ENCODE data around the gene ICAM5. TPM values are rescaled to one million over a fixed set of nuclear protein-coding genes. Genes with fewer than 3 reads are reported as not detected.

Gene ICAM5
- total RNA-seq, 1 experiment from 2014 or later: 53.9 TPM

- Histone ChIP-seq H2AFZ (ENCODE audit: low read depth, low read length, poor library complexity, severe bottlenecking) (no peak overlapping the region), H3K27me3 (ENCODE audit: insufficient read depth, low read length) (no peaks in the 10 kb centered on the region), H3K79me2 (ENCODE audit: insufficient read depth, low read length) (0 out of 2 replicates have a peak, but pooled peaks cover 4% of the 10 kb centered on the region), H3K27ac (ENCODE audit: low read depth, low read length) (no peak overlapping the region), H3K9ac (ENCODE audit: low read length) (no peak overlapping the region), H3K4me3 (replicated peaks in 1 of 2; ENCODE audit: low read depth in 1 of 2, low read length in 2 of 2) (no peak overlapping the region), H3K4me2 (ENCODE audit: low read length) (no peak overlapping the region), H3K9me3 (ENCODE audit: control insufficient read depth in 1 of 2, insufficient read depth in 1 of 2, low read depth in 1 of 2, low read length in 2 of 2) (no peaks in the 10 kb centered on the region), H3K4me1 (ENCODE audit: control insufficient read depth in 1 of 2, insufficient read depth in 2 of 2, low read length in 2 of 2) (peaks cover 4 to 21% of the 10 kb centered on the region in 2 experiments; a peak in 3 of 4 replicates), H4K20me1 (ENCODE audit: insufficient read depth) (no peaks in the 10 kb centered on the region), H3K36me3 (ENCODE audit: control insufficient read depth in 1 of 2, insufficient read depth in 2 of 2, low read length in 2 of 2) (peaks cover 12 to 24% of the 10 kb centered on the region in 2 experiments; a peak in 3 of 4 replicates), H3K9me2 (ENCODE audit: insufficient read depth) (no peaks in the 10 kb centered on the region)
- BruUV-seq (replicated peaks): no TSS peak
- ChIA-PET RAD21 (ENCODE audit: low non-redundant PET in 1 of 2, low total read pairs in 2 of 2, uncharacterized antibody in 2 of 2, unreplicated experiment in 2 of 2) (no interaction called here), POLR2A (interaction anchor here (1.2 kb wide), 1 partner anchor 29 kb away, joined by 3 read pairs; no protein-coding TSS in a partner anchor), CTCF (no interaction called here)
- intact Hi-C loops (cut with micrococcal nuclease): no loop called here
- no peak for ATAC-seq
- no peak for TF ChIP-seq ZBTB33 (IDR thresholded peaks at IDR 0.05; ENCODE audit: extremely low read depth, insufficient replicate concordance, low read length)
- TF ChIP-seq CEBPB (IDR thresholded peaks at IDR 0.05; ENCODE audit: low read depth): no peak
- no peak for TF ChIP-seq EZH2 (IDR thresholded peaks at IDR 0.05)
- TF ChIP-seq JUND (IDR thresholded peaks at IDR 0.05): no peak
- no peak for TF ChIP-seq ZFX (IDR thresholded peaks at IDR 0.05)
- no peak for TF ChIP-seq TCF7L2 (IDR thresholded peaks at IDR 0.05; ENCODE audit: borderline replicate concordance, extremely low read depth, insufficient read depth, insufficient read length)
- no peak for DNase-seq (ENCODE audit: low read depth, low spot score)
These were observed 28.2 kb downstream of the ICAM5 start for GRCh38 chr19:10317857-10318462.

All from HCT116 (cell line).